GM19099 (cell line): ENCODE data around the gene PRR29.

Experiments
- POLR2A ChIP-seq: IDR thresholded peaks from 3 replicates; pipeline ENCODE4 v1.6.1; 2011; ENCODE audit warnings: low read depth; ENCODE audit not compliant: insufficient read length; ENCODE audit errors: extremely low read depth

The PRR29 gene

GRCh38 chr17:63999680-64000531, 1.8 kb downstream of the PRR29 start:
- TF ChIP-seq POLR2A = no peak

- TF ChIP-seq POLR2A = no peak
Observed at GRCh38 chr17:64001091-64001579, 3.0 kb downstream of the PRR29 start.

GRCh38 chr17:64001763-64002529, 3.8 kb downstream of the PRR29 start:
- no peak for TF ChIP-seq POLR2A

GRCh38 chr17:64002658-64003525, 4.7 kb downstream of the PRR29 start:
- no peak for TF ChIP-seq POLR2A

GRCh38 chr17:64003526-64004121, 5.5 kb downstream of the PRR29 start:
- TF ChIP-seq POLR2A = no peak

- no peak for TF ChIP-seq POLR2A
Observed at GRCh38 chr17:64004218-64004770, 6.1 kb downstream of the PRR29 start.

GRCh38 chr17:64004903-64005733, 7.0 kb downstream of the PRR29 start:
- no peak for TF ChIP-seq POLR2A

- TF ChIP-seq POLR2A = no peak
Observed at GRCh38 chr17:64005734-64006167, 7.6 kb downstream of the PRR29 start.

- TF ChIP-seq POLR2A = no peak
Observed at GRCh38 chr17:64006361-64007088, 8.4 kb downstream of the PRR29 start.

- no peak for TF ChIP-seq POLR2A
Observed at GRCh38 chr17:64007838-64008282, 9.7 kb downstream of the PRR29 start.

GRCh38 chr17:64008346-64008745, 10.2 kb downstream of the PRR29 start:
- TF ChIP-seq POLR2A = no peak

- TF ChIP-seq POLR2A = no peak
Observed at GRCh38 chr17:64008830-64009229, 10.7 kb downstream of the PRR29 start.

- TF ChIP-seq POLR2A = no peak
Observed at GRCh38 chr17:64009571-64010402, 11.6 kb downstream of the PRR29 start.
